Uterus (tissue), 2 donors: ENCODE measurements around the gene SVIL.
"Not testable (repeated sequence)": the region's sequence is repeated elsewhere in the genome, so short reads cannot be mapped to it uniquely, and the experiment has no call there.

Experiments used
- POLR2A ChIP-seq, 2 donors: fragments of 450-650 bp; IDR thresholded peaks; one replicate each; pipeline ENCODE4 v1.6.1; 2016; ENCODE audit warnings: antibody characterized with exemption in 2 of 2, mild to moderate bottlenecking in 1 of 2, moderate library complexity in 1 of 2
- TF ChIP-seq, protein P1 (sequence below), 4 experiments: fragments of 200-600 bp in 2 of 4; fragments of 450-650 bp in 2 of 4; sonication (generic) in 2 of 4; IDR thresholded peaks; one replicate each; pipeline ENCODE4 v1.5.1; 2016 to 2019; ENCODE audit warnings: antibody characterized with exemption in 4 of 4, mild to moderate bottlenecking in 2 of 4, moderate library complexity in 1 of 4

DNA sequence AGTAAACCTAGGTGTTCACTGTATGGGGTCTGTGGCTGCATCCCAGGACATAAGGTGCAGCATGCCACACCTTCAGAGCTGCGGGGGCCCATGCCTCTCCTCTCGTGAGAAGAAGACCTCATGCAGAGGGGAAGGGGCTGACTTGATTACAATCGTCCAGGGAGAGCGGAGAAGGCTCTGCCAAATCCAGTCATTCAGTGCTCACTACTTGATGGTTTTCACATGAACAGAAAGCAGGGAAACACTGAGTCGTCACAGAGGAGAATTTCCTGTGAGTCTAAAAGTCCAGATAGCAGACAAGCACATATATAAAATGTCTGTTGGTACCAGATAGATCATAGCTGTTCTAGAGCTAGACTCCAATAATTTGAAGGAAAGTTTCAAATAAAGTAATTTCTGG, 52.0 kb downstream of the SVIL start:
- not testable (repeated sequence) for TF ChIP-seq POLR2A (IDR thresholded peaks at IDR 0.05)
- TF ChIP-seq, protein P1, sequence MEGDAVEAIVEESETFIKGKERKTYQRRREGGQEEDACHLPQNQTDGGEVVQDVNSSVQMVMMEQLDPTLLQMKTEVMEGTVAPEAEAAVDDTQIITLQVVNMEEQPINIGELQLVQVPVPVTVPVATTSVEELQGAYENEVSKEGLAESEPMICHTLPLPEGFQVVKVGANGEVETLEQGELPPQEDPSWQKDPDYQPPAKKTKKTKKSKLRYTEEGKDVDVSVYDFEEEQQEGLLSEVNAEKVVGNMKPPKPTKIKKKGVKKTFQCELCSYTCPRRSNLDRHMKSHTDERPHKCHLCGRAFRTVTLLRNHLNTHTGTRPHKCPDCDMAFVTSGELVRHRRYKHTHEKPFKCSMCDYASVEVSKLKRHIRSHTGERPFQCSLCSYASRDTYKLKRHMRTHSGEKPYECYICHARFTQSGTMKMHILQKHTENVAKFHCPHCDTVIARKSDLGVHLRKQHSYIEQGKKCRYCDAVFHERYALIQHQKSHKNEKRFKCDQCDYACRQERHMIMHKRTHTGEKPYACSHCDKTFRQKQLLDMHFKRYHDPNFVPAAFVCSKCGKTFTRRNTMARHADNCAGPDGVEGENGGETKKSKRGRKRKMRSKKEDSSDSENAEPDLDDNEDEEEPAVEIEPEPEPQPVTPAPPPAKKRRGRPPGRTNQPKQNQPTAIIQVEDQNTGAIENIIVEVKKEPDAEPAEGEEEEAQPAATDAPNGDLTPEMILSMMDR (IDR thresholded peaks at IDR 0.05), result not testable (repeated sequence)
